NT2/D1 (cell line): Measurements from ENCODE around the gene XIRP2.

ENCODE experiments used
- SUZ12 ChIP-seq: IDR thresholded peaks from 2 replicates; pipeline ENCODE4 v1.6.1; 2011; ENCODE audit not compliant: insufficient read length, insufficient read depth; ENCODE audit errors: extremely low read depth
- YY1 ChIP-seq: IDR thresholded peaks from 2 replicates; pipeline ENCODE4 v1.6.1; 2011; ENCODE audit not compliant: insufficient read length, insufficient read depth

DNA sequence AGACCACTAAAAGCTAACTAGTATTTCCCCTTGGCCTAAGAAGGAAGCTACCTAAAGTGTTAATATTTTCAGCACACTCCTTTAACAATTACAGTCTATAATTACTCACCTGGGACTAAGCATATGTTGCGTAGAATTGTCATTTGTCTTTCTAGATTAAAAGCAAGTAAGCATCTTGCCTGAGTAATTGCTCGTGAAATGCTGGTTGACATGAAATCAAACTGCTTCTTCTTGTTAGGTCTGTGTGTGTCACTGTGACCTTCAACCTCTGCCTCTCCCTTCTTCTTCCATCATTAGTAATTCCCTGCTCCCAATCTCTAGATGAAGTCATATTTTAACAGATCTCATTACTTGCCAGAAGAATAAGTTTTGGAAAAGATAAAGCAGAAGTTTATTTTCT lies 212.2 kb downstream of the XIRP2 start:
- TF ChIP-seq YY1 (no peak), SUZ12 (no peak)
